Measurements from ENCODE around the gene RFTN1.

Gene RFTN1

GRCh38 chr3:16319723-16320122, 193.8 kb downstream of the RFTN1 start:
- TF ChIP-seq CTCF (IDR thresholded peaks at IDR 0.05; ENCODE audit: low read depth, low read length), result no peak
- H3K4me3 ChIP-seq (ENCODE audit: low read depth, low read length), result no peak overlapping the region

- TF ChIP-seq CTCF (IDR thresholded peaks at IDR 0.05; ENCODE audit: low read depth, low read length), result no peak
- no peak overlapping the region for H3K4me3 ChIP-seq (ENCODE audit: low read depth, low read length)
These were observed 194.2 kb downstream of the RFTN1 start for GRCh38 chr3:16319307-16319706.

- H3K4me3 ChIP-seq (ENCODE audit: low read depth, low read length), result no peak overlapping the region
- TF ChIP-seq CTCF (IDR thresholded peaks at IDR 0.05; ENCODE audit: low read depth, low read length), result no peak
These were observed 195.3 kb downstream of the RFTN1 start for GRCh38 chr3:16318176-16318575.

DNA sequence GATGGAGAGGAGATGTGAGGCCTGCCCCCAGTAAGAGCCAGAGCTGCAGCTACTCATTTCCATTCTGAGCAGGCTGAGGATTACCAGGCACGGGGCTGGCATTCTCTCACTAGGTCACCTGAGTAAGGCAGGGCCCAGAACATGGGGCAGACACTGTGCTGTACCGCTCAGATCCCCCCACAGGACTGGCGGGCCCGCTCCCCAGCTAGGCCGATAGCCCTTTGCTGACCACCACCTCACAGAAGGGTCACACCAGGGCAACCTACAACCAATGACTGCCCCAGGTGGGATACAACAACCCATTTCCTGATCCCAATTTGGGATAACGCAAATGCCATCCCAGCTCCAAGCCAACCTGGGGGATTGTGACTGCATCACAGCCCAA, 195.9 kb downstream of the RFTN1 start:
- no peak overlapping the region for H3K4me3 ChIP-seq (ENCODE audit: low read depth, low read length)
- TF ChIP-seq CTCF (IDR thresholded peaks at IDR 0.05; ENCODE audit: low read depth, low read length), result no peak

DNA sequence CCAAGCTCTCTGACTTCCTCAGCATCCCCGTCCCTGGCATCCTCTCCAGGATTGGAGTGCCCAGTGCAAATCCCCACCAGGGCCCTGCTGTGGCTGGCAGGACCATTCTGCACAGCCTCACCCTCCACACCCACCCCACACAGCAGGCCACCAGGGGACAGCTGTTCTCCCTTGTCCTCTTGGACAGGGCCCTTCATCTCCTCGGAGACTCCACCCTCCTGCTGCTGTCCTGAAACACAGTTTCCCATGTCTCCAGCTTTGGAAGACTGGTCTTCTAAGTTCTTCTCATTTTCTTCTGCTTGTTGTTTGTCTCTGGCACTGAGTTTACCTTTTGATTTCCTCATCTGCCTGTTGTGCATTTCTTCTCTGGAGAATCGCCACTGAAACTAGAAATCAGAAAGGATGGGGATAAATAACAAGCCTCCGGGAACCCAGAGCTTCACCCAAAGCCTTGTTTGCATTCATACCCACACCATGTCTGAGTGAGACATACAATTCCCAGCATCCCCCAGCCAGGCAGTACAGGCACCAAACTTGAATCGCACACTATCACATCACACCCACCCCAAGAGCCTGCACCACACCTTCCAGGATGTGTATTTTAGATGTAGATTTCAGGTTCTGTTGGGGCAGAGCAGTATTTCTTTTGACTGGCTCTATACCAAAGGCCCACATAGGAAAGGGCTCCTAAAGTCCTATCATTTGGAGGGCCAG, 196.5 kb downstream of the RFTN1 start:
- no peak for TF ChIP-seq CTCF (IDR thresholded peaks at IDR 0.05; ENCODE audit: low read depth, low read length)
- H3K4me3 ChIP-seq (ENCODE audit: low read depth, low read length), result no peak overlapping the region

DNA sequence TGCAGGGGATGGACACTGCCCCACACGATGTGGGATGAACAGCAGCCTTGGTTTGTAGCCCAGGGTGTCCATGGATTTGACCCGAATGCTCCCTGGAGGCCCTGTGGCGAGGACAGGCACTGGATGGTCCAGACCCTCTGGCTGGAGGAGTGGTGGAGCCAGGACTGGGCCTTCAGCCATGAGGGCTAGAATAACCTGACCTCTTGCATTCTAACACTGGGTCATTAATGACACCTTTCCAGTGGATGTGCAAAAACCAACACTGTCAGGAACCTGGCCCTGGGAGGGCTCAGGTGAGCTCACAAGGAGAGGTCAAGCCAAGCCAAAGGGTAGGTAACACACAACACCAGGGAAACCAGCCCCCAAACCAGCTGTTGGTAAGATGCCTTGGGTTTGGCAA, 197.1 kb downstream of the RFTN1 start:
- no peak for TF ChIP-seq CTCF (IDR thresholded peaks at IDR 0.05; ENCODE audit: low read depth, low read length)
- H3K4me3 ChIP-seq (ENCODE audit: low read depth, low read length), result no peak overlapping the region

DNA sequence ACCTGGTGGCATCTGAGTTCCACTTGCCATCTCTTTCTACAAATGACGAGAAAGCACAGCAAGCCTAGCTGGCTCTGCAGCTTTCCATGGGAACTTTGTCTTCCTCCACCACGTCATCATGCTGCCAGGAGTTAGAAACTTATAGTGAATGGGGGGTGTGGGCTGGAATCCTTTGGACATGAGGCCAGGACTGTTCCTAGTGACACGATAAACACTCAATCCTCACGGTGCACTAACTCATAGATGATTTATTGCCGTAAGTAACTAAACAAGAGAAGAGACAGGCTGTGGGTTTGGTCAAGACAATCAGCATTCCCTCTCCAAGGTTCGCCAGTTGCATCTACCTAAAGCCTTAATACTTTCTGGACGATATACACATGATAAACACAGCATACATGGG, 197.9 kb downstream of the RFTN1 start:
- TF ChIP-seq CTCF (IDR thresholded peaks at IDR 0.05; ENCODE audit: low read depth, low read length), result no peak

More for the DNA sequence above, 197.9 kb downstream of the RFTN1 start:
- no peak overlapping the region for H3K4me3 ChIP-seq (ENCODE audit: low read depth, low read length)

Data from WI38 (cell line).